ENCODE measurements around the gene TAGLN.
A peak's percentile ranks its signal among the peaks of the same experiment; 100 is the strongest.

TAGLN gene

GRCh38 chr11:117232092-117232878, 33.1 kb downstream of the TAGLN start, which contains the start of gene RNF214:
Gene RNF214, plus strand, starts transcription at chr11:117232671. Its CDS starts 1,602 bp downstream, at chr11:117234273.
- Histone ChIP-seq H3K36me3 (ENCODE audit: control insufficient read depth, insufficient read depth, low read length) (peaks cover 50% of the 10 kb centered on the region), H3K4me3 (ENCODE audit: extremely low read depth, insufficient read depth, low read length, poor library complexity, severe bottlenecking) (peak within 1 kb of the TSS; percentile 98), H3K4me1 (ENCODE audit: control insufficient read depth, insufficient read depth, low read length, poor library complexity, severe bottlenecking) (peaks cover 6% of the 10 kb centered on the region), H3K27ac (ENCODE audit: low read depth, low read length, severe bottlenecking) (peak within 1 kb of the TSS; percentile 57), H3K9me3 (ENCODE audit: control insufficient read depth, low read length) (no peaks in the 10 kb centered on the region)
- WGBS, 2 experiments (ENCODE audit: insufficient coverage in 2 of 2) = 0% methylated on average over 30 to 64 of the region's 94 CpGs

GRCh38 chr11:117232911-117233409, 33.8 kb downstream of the TAGLN start:
- peaks cover 44% of the 10 kb centered on the region for H3K36me3 ChIP-seq (ENCODE audit: control insufficient read depth, insufficient read depth, low read length)
- peak overlapping the region; percentile 98 for H3K4me3 ChIP-seq (ENCODE audit: extremely low read depth, insufficient read depth, low read length, poor library complexity, severe bottlenecking)
- H3K9me3 ChIP-seq (ENCODE audit: control insufficient read depth, low read length) = no peaks in the 10 kb centered on the region
- H3K4me1 ChIP-seq (ENCODE audit: control insufficient read depth, insufficient read depth, low read length, poor library complexity, severe bottlenecking) = peaks cover 6% of the 10 kb centered on the region
- H3K27ac ChIP-seq (ENCODE audit: low read depth, low read length, severe bottlenecking) = peak overlapping the region; percentile 16
- WGBS, 2 experiments (ENCODE audit: insufficient coverage in 2 of 2) = 1% methylated on average over 18 to 20 of the region's 27 CpGs

GRCh38 chr11:117238221-117238620, 39.1 kb downstream of the TAGLN start:
- no peaks in the 10 kb centered on the region for H3K9me3 ChIP-seq (ENCODE audit: control insufficient read depth, low read length)
- H3K4me1 ChIP-seq (ENCODE audit: control insufficient read depth, insufficient read depth, low read length, poor library complexity, severe bottlenecking) = no peaks in the 10 kb centered on the region
- 100% methylated on average over 1 to 2 of the region's 5 CpGs for WGBS, 2 experiments (ENCODE audit: insufficient coverage in 2 of 2)
- no peak overlapping the region for H3K4me3 ChIP-seq (ENCODE audit: extremely low read depth, insufficient read depth, low read length, poor library complexity, severe bottlenecking)
- no peak overlapping the region for H3K27ac ChIP-seq (ENCODE audit: low read depth, low read length, severe bottlenecking)
- H3K36me3 ChIP-seq (ENCODE audit: control insufficient read depth, insufficient read depth, low read length) = peaks cover 69% of the 10 kb centered on the region

GRCh38 chr11:117239295-117239694, 40.1 kb downstream of the TAGLN start:
- Histone ChIP-seq H3K9me3 (ENCODE audit: control insufficient read depth, low read length) (no peaks in the 10 kb centered on the region), H3K27ac (ENCODE audit: low read depth, low read length, severe bottlenecking) (no peak overlapping the region), H3K4me3 (ENCODE audit: extremely low read depth, insufficient read depth, low read length, poor library complexity, severe bottlenecking) (no peak overlapping the region), H3K36me3 (ENCODE audit: control insufficient read depth, insufficient read depth, low read length) (peaks cover 77% of the 10 kb centered on the region), H3K4me1 (ENCODE audit: control insufficient read depth, insufficient read depth, low read length, poor library complexity, severe bottlenecking) (no peaks in the 10 kb centered on the region)
- WGBS, 2 experiments (ENCODE audit: insufficient coverage in 2 of 2) = 91 to 93% methylated on average over 5 of the region's 6 CpGs

- Histone ChIP-seq H3K9me3 (ENCODE audit: control insufficient read depth, low read length) (no peaks in the 10 kb centered on the region), H3K27ac (ENCODE audit: low read depth, low read length, severe bottlenecking) (no peak overlapping the region), H3K4me1 (ENCODE audit: control insufficient read depth, insufficient read depth, low read length, poor library complexity, severe bottlenecking) (no peaks in the 10 kb centered on the region), H3K4me3 (ENCODE audit: extremely low read depth, insufficient read depth, low read length, poor library complexity, severe bottlenecking) (no peak overlapping the region), H3K36me3 (ENCODE audit: control insufficient read depth, insufficient read depth, low read length) (peaks cover 80% of the 10 kb centered on the region)
- WGBS, 2 experiments (ENCODE audit: insufficient coverage in 2 of 2) = 100% methylated on average over 2 to 3 of the region's 4 CpGs
Observed at GRCh38 chr11:117248341-117248740, 49.2 kb downstream of the TAGLN start.

- H3K4me1 ChIP-seq (ENCODE audit: control insufficient read depth, insufficient read depth, low read length, poor library complexity, severe bottlenecking) = no peaks in the 10 kb centered on the region
- no peak overlapping the region for H3K4me3 ChIP-seq (ENCODE audit: extremely low read depth, insufficient read depth, low read length, poor library complexity, severe bottlenecking)
- H3K9me3 ChIP-seq (ENCODE audit: control insufficient read depth, low read length) = no peaks in the 10 kb centered on the region
- 89 to 93% methylated on average over 3 of the region's 4 CpGs for WGBS, 2 experiments (ENCODE audit: insufficient coverage in 2 of 2)
- peaks cover 79% of the 10 kb centered on the region for H3K36me3 ChIP-seq (ENCODE audit: control insufficient read depth, insufficient read depth, low read length)
- H3K27ac ChIP-seq (ENCODE audit: low read depth, low read length, severe bottlenecking) = no peak overlapping the region
Observed at GRCh38 chr11:117249571-117249970, 50.4 kb downstream of the TAGLN start.

GRCh38 chr11:117251506-117251905, 52.3 kb downstream of the TAGLN start:
- no peaks in the 10 kb centered on the region for H3K4me1 ChIP-seq (ENCODE audit: control insufficient read depth, insufficient read depth, low read length, poor library complexity, severe bottlenecking)
- no peak overlapping the region for H3K4me3 ChIP-seq (ENCODE audit: extremely low read depth, insufficient read depth, low read length, poor library complexity, severe bottlenecking)
- no peaks in the 10 kb centered on the region for H3K9me3 ChIP-seq (ENCODE audit: control insufficient read depth, low read length)
- no peak overlapping the region for H3K27ac ChIP-seq (ENCODE audit: low read depth, low read length, severe bottlenecking)
- WGBS, 2 experiments (ENCODE audit: insufficient coverage in 2 of 2) = 88 to 90% methylated on average over 2 to 3 of the region's 10 CpGs
- peaks cover 76% of the 10 kb centered on the region for H3K36me3 ChIP-seq (ENCODE audit: control insufficient read depth, insufficient read depth, low read length)

GRCh38 chr11:117255966-117256365, 56.8 kb downstream of the TAGLN start:
- no peak overlapping the region for H3K4me3 ChIP-seq (ENCODE audit: extremely low read depth, insufficient read depth, low read length, poor library complexity, severe bottlenecking)
- H3K4me1 ChIP-seq (ENCODE audit: control insufficient read depth, insufficient read depth, low read length, poor library complexity, severe bottlenecking) = no peaks in the 10 kb centered on the region
- H3K9me3 ChIP-seq (ENCODE audit: control insufficient read depth, low read length) = no peaks in the 10 kb centered on the region
- H3K36me3 ChIP-seq (ENCODE audit: control insufficient read depth, insufficient read depth, low read length) = peaks cover 48% of the 10 kb centered on the region
- H3K27ac ChIP-seq (ENCODE audit: low read depth, low read length, severe bottlenecking) = no peak overlapping the region
- WGBS, 2 experiments (ENCODE audit: insufficient coverage in 2 of 2) = 92 to 94% methylated on average over 2 of the region's 3 CpGs

- WGBS, 2 experiments (ENCODE audit: insufficient coverage in 2 of 2) = 92 to 100% methylated on average over 1 of the region's 2 CpGs
- Histone ChIP-seq H3K9me3 (ENCODE audit: control insufficient read depth, low read length) (no peaks in the 10 kb centered on the region), H3K36me3 (ENCODE audit: control insufficient read depth, insufficient read depth, low read length) (peaks cover 53% of the 10 kb centered on the region), H3K4me1 (ENCODE audit: control insufficient read depth, insufficient read depth, low read length, poor library complexity, severe bottlenecking) (no peaks in the 10 kb centered on the region), H3K27ac (ENCODE audit: low read depth, low read length, severe bottlenecking) (no peak overlapping the region), H3K4me3 (ENCODE audit: extremely low read depth, insufficient read depth, low read length, poor library complexity, severe bottlenecking) (no peak overlapping the region)
Observed at GRCh38 chr11:117256573-117256972, 57.4 kb downstream of the TAGLN start.

Data from mesodermal cell (in vitro differentiated cells).